ENCODE data around the gene PI4KB.

Gene PI4KB

DNA sequence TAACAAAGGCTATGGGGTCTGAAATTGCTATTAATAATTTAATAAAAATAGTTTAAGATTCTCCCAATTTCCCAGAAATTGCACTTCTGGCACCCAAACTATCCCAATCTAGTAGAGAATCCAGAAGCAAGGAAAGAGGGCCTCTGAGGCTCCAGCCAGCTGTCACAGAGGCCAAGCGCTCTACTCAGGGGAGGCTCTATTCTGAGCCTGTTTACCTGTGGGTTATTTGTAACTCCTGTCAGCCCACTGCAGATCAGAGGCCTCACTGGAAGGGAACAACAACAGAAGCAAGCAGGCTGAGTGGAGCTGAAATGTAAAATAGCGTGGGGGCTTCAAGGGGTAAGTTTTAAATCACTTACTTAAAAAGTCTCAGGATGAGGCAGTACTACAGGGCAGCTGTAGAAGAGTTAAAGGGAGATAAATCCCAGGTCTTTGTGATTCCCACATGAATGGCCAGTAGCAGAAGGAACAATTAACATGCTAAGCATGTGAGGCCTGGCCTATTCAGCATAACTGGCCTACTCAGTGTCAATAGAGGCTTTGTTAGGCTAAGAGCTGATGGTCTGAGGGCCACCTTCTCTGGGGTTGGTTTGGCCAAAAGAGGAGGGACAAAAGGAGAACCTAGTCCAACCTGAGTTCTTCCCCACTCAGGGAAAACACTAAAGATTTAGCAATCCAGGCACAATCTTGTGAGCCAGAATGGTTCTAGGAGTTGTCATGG lies 32.3 kb downstream of the PI4KB start:
- no peak overlapping the region for H3K4me3 ChIP-seq (ENCODE audit: severe bottlenecking)
- ATAC-seq (ENCODE audit: low read depth) (no peak), DNase-seq (ENCODE audit: low spot score) (no peak)
- H3K27me3 ChIP-seq (ENCODE audit: insufficient read depth, poor library complexity, severe bottlenecking): no peaks in the 10 kb centered on the region
- TF ChIP-seq, protein P1, sequence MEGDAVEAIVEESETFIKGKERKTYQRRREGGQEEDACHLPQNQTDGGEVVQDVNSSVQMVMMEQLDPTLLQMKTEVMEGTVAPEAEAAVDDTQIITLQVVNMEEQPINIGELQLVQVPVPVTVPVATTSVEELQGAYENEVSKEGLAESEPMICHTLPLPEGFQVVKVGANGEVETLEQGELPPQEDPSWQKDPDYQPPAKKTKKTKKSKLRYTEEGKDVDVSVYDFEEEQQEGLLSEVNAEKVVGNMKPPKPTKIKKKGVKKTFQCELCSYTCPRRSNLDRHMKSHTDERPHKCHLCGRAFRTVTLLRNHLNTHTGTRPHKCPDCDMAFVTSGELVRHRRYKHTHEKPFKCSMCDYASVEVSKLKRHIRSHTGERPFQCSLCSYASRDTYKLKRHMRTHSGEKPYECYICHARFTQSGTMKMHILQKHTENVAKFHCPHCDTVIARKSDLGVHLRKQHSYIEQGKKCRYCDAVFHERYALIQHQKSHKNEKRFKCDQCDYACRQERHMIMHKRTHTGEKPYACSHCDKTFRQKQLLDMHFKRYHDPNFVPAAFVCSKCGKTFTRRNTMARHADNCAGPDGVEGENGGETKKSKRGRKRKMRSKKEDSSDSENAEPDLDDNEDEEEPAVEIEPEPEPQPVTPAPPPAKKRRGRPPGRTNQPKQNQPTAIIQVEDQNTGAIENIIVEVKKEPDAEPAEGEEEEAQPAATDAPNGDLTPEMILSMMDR (IDR thresholded peaks at IDR 0.05; ENCODE audit: poor library complexity, severe bottlenecking): no peak
- H3K9me3 ChIP-seq (ENCODE audit: severe bottlenecking): no peaks in the 10 kb centered on the region
- H3K36me3 ChIP-seq (ENCODE audit: low read depth): peaks cover 89% of the 10 kb centered on the region
- no peaks in the 10 kb centered on the region for H3K4me1 ChIP-seq (ENCODE audit: insufficient read depth, poor library complexity, severe bottlenecking)
- no peak overlapping the region for H3K27ac ChIP-seq (ENCODE audit: poor library complexity, severe bottlenecking)

DNA sequence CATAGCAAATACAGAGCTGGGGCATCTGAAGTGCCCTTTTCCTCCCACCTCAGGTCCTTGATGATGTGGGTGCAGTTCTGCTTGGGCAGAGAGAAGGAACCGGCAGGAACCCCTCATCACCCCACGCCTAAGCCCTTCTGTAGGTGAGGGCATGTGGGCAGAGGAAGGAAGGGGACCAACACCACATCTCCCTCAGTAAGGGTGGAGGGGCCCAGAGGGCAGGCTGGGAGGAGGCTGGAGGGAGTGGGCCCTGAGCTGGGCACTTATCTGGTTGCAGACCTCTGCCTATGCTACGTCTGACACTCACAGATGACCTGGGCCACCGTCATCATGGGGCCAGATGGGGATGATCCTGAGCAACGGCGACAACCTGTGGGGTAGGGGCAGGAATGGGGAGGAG lies 34.1 kb downstream of the PI4KB start:
- Histone ChIP-seq H3K4me1 (ENCODE audit: insufficient read depth, poor library complexity, severe bottlenecking) (no peaks in the 10 kb centered on the region), H3K36me3 (ENCODE audit: low read depth) (peaks cover 89% of the 10 kb centered on the region), H3K4me3 (ENCODE audit: severe bottlenecking) (no peak overlapping the region), H3K27me3 (ENCODE audit: insufficient read depth, poor library complexity, severe bottlenecking) (no peaks in the 10 kb centered on the region), H3K9me3 (ENCODE audit: severe bottlenecking) (no peaks in the 10 kb centered on the region), H3K27ac (ENCODE audit: poor library complexity, severe bottlenecking) (no peak overlapping the region)
- TF ChIP-seq, protein P1 (IDR thresholded peaks at IDR 0.05; ENCODE audit: poor library complexity, severe bottlenecking): no peak
- DNase-seq (ENCODE audit: low spot score) (no peak), ATAC-seq (ENCODE audit: low read depth) (no peak; the same call in 2 of the 3 replicates)

DNA sequence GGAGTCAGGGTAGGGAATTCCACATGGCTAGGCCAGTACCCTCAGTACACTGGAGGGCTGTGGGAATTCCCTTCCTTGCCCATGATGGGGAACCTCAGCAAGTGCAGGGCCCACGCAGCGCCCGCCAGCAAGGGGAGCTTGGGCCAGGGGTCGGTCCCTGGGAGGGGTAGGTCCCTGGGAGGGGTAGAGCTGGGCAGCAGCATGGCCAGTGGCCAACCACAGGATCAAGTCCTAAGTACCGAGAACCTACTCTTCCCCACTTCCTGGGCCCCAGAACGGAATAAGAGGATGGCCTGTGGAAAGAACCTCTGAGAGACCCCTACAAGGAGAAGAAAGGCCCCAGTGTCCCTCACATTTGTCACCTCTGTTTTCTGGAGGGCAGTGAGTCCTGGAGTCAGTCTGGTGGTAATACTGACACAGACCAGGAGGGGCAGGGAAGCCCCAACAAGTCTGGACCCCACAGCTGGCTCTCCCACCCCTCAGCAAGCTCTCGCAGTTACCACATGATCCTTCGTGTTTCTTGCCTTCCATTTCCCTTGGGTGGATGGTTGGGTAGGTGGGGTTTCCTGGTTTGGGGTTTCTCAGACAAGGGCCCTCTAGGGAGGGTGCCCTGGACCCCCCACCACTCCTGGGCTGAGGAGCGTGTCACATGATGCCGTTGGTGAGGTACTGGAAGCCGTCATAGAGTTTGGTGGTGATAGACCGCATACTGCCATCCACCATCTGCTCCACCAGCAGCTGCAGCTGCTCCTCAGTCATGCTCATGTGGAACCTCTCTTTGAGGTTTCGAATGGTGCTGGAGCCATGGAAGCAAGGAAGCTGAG lies 34.8 kb downstream of the PI4KB start:
- no peaks in the 10 kb centered on the region for H3K4me1 ChIP-seq (ENCODE audit: insufficient read depth, poor library complexity, severe bottlenecking)
- TF ChIP-seq, protein P1 (IDR thresholded peaks at IDR 0.05; ENCODE audit: poor library complexity, severe bottlenecking): no peak
- ATAC-seq (ENCODE audit: low read depth) (no peak), DNase-seq (ENCODE audit: low spot score) (no peak)
- no peak overlapping the region for H3K4me3 ChIP-seq (ENCODE audit: severe bottlenecking)
- no peaks in the 10 kb centered on the region for H3K9me3 ChIP-seq (ENCODE audit: severe bottlenecking)
- H3K27me3 ChIP-seq (ENCODE audit: insufficient read depth, poor library complexity, severe bottlenecking): no peaks in the 10 kb centered on the region
- H3K27ac ChIP-seq (ENCODE audit: poor library complexity, severe bottlenecking): no peak overlapping the region
- peaks cover 89% of the 10 kb centered on the region for H3K36me3 ChIP-seq (ENCODE audit: low read depth)

DNA sequence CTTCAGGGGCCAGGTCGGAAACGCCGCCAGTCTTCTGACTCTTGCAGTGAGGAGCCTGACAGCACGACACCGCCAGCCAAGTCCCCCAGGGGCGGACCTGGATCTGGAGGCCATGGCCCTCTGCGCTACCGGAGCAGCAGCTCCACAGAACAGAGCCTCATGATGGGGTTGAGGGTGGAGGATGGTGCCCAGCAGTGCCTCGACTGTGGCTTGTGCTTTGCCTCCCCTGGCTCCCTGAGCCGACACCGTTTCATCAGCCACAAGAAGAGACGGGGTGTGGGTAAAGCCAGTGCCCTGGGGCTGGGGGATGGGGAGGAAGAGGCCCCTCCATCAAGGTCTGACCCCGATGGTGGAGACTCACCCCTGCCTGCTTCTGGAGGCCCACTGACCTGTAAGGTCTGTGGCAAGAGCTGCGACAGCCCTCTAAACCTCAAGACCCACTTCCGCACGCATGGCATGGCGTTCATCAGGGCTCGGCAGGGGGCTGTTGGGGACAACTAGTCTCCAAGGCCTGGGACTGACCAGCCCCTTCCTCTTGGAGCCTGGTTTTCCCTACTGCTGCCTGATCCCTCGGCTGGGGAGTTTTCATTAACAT lies 36.4 kb downstream of the PI4KB start:
- no peak for DNase-seq (ENCODE audit: low spot score)
- Histone ChIP-seq H3K9me3 (ENCODE audit: severe bottlenecking) (no peaks in the 10 kb centered on the region), H3K27ac (ENCODE audit: poor library complexity, severe bottlenecking) (no peak overlapping the region), H3K4me1 (ENCODE audit: insufficient read depth, poor library complexity, severe bottlenecking) (no peaks in the 10 kb centered on the region), H3K36me3 (ENCODE audit: low read depth) (peaks cover 81% of the 10 kb centered on the region), H3K27me3 (ENCODE audit: insufficient read depth, poor library complexity, severe bottlenecking) (no peaks in the 10 kb centered on the region), H3K4me3 (ENCODE audit: severe bottlenecking) (no peak overlapping the region)
- TF ChIP-seq, protein P1 (IDR thresholded peaks at IDR 0.05; ENCODE audit: poor library complexity, severe bottlenecking): no peak
- ATAC-seq (ENCODE audit: low read depth): no peak

Measured in RWPE2 (cell line).